HCT116 (cell line): ENCODE results near the gene OTOR. TPM values are rescaled to one million over a fixed set of nuclear protein-coding genes. Genes with fewer than 3 reads are reported as not detected.

Experiments used
- ATAC-seq: fragments of 200-7000 bp; cut with Tn5 transposase; 2 replicates; pipeline ENCODE4 v1.9.1; 2020; ENCODE audit warnings: mild to moderate bottlenecking, moderate library complexity
- BruUV-seq: library from RNA; stranded (reverse); fragments of 400-500 nt; replicated peaks from 2 replicates; lab custom pipeline; 2021; lab: Mats Ljungman, UMichigan
- CTCF ChIA-PET: fragments of 300-600 bp; sonication (Branson Sonifier 250); formaldehyde crosslinking; loops from one replicate; lab custom pipeline; 2021; ENCODE audit warnings: antibody characterized with exemption; lab: Charles Lee
- POLR2A ChIA-PET: fragments of 300-600, 350-600 bp; sonication (Branson Sonifier 250); formaldehyde crosslinking; loops from one replicate; lab custom pipeline; 2021; ENCODE audit warnings: antibody characterized with exemption; lab: Charles Lee
- RAD21 ChIA-PET, 2 experiments: fragments of 300-600 bp; sonication (Branson Sonifier 250); formaldehyde crosslinking; loops; one replicate each; lab custom pipeline; 2023; ENCODE audit warnings: low total read pairs in 2 of 2; ENCODE audit not compliant: uncharacterized antibody in 2 of 2, unreplicated experiment in 2 of 2, low non-redundant PET in 1 of 2; lab: Charles Lee
- DNase-seq: peaks from one replicate; pipeline ENCODE4 v3.0.0-alpha.2; 2010; ENCODE audit warnings: low read depth, low spot score
- H2AFZ ChIP-seq: fragments of 200-600 bp; shearing (Covaris generic), sonication (generic); 2 replicates; pipeline ENCODE4 v1.6.1; 2017; ENCODE audit warnings: low read depth, mixed run types, mixed read lengths, antibody characterized with exemption, low read length; ENCODE audit not compliant: poor library complexity, severe bottlenecking
- H3K27ac ChIP-seq: 2 replicates; pipeline ENCODE4 v1.5.1; 2012; ENCODE audit warnings: low read depth, low read length
- H3K27me3 ChIP-seq: fragments of 200-600 bp; sonication (generic); 2 replicates; pipeline ENCODE4 v1.6.1; 2016; ENCODE audit warnings: mixed run types, low read length, mixed read lengths; ENCODE audit not compliant: insufficient read depth
- H3K36me3 ChIP-seq, 2 experiments: fragments of 200-500 bp in 1 of 2; fragments of 200-600 bp in 1 of 2; sonication (Bioruptor generic) in 1 of 2; sonication (generic) in 1 of 2; 2 replicates each; pipeline versions ENCODE4 v1.5.1 to v1.6.1; 2014 to 2016; ENCODE audit warnings: low read length in 2 of 2, inconsistent platforms in 1 of 2, mixed read lengths in 1 of 2, mixed run types in 1 of 2; ENCODE audit not compliant: insufficient read depth in 2 of 2, control insufficient read depth in 1 of 2
- H3K4me1 ChIP-seq, 2 experiments: fragments of 200-600 bp in 1 of 2; sonication (generic) in 1 of 2; 2 replicates each; pipeline versions ENCODE4 v1.5.1 to v1.6.1; 2012 to 2017; ENCODE audit warnings: low read length in 2 of 2, inconsistent platforms in 1 of 2, mild to moderate bottlenecking in 1 of 2, mixed read lengths in 1 of 2, mixed run types in 1 of 2, moderate library complexity in 1 of 2; ENCODE audit not compliant: insufficient read depth in 2 of 2, control insufficient read depth in 1 of 2
- H3K4me2 ChIP-seq: fragments of 200-600 bp; sonication (generic); 2 replicates; pipeline ENCODE4 v1.6.1; 2017; ENCODE audit warnings: mixed run types, low read length, mixed read lengths
- H3K4me3 ChIP-seq, 2 experiments: fragments of 200-600 bp in 1 of 2; sonication (generic) in 1 of 2; replicated peaks in 1 of 2; 2 replicates each; pipeline ENCODE4 v1.5.1; 2011 to 2016; ENCODE audit warnings: low read length in 2 of 2, control low read depth in 1 of 2, low read depth in 1 of 2, mild to moderate bottlenecking in 1 of 2, mixed read lengths in 1 of 2, mixed run types in 1 of 2
- H3K79me2 ChIP-seq: fragments of 200-600 bp; sonication (generic); 2 replicates; pipeline ENCODE4 v1.6.1; 2017; ENCODE audit warnings: mild to moderate bottlenecking, mixed run types, low read length, moderate library complexity, mixed read lengths; ENCODE audit not compliant: insufficient read depth
- H3K9ac ChIP-seq: fragments of 200-600 bp; sonication (generic); 2 replicates; pipeline ENCODE4 v1.6.1; 2016; ENCODE audit warnings: low read length, mixed read lengths
- H3K9me2 ChIP-seq: fragments of 200-600 bp; sonication (generic), shearing (Covaris generic); 2 replicates; pipeline ENCODE4 v1.6.1; 2017; ENCODE audit warnings: mixed run types, mild to moderate bottlenecking, moderate library complexity; ENCODE audit not compliant: insufficient read depth
- H3K9me3 ChIP-seq, 2 experiments: fragments of 200-500 bp in 1 of 2; fragments of 200-600 bp in 1 of 2; sonication (Bioruptor generic) in 1 of 2; sonication (generic) in 1 of 2; 2 replicates each; pipeline ENCODE4 v1.6.1; 2014 to 2017; ENCODE audit warnings: low read length in 2 of 2, mixed read lengths in 2 of 2, inconsistent platforms in 1 of 2, low read depth in 1 of 2, mild to moderate bottlenecking in 1 of 2, mixed run types in 1 of 2, moderate library complexity in 1 of 2; ENCODE audit not compliant: control insufficient read depth in 1 of 2, insufficient read depth in 1 of 2
- H4K20me1 ChIP-seq: fragments of 200-600 bp; sonication (generic), shearing (Covaris generic); 2 replicates; pipeline ENCODE4 v1.6.1; 2017; ENCODE audit warnings: mixed run types, mild to moderate bottlenecking, moderate library complexity; ENCODE audit not compliant: insufficient read depth
- CBX3 ChIP-seq: IDR thresholded peaks from 2 replicates; pipeline ENCODE4 v1.6.1; 2012; ENCODE audit warnings: low read depth
- CEBPB ChIP-seq: IDR thresholded peaks from 2 replicates; pipeline ENCODE4 v1.6.1; 2012; ENCODE audit warnings: low read depth
- CTCF ChIP-seq, 3 experiments: fragments of 200-600 bp in 1 of 3; sonication (generic) in 1 of 3; IDR thresholded peaks in 2 of 3; conservative IDR thresholded peaks in 1 of 3; 2 replicates each; pipeline ENCODE4 v1.5.1; 2012 to 2017; ENCODE audit warnings: low read depth in 2 of 3, low read length in 2 of 3, antibody characterized with exemption in 1 of 3, borderline replicate concordance in 1 of 3, control low read depth in 1 of 3, mild to moderate bottlenecking in 1 of 3, mixed read lengths in 1 of 3, mixed run types in 1 of 3, moderate library complexity in 1 of 3; ENCODE audit not compliant: insufficient read depth in 1 of 3
- EGR1 ChIP-seq: IDR thresholded peaks from 2 replicates; pipeline ENCODE4 v1.6.1; 2012; ENCODE audit warnings: low read depth
- ELF1 ChIP-seq: IDR thresholded peaks from 2 replicates; pipeline ENCODE4 v1.6.1; 2012; ENCODE audit warnings: low read depth, borderline replicate concordance
- EZH2phosphoT487 ChIP-seq: fragments of 200-600 bp; IDR thresholded peaks from 2 replicates; pipeline ENCODE4 v1.6.1; 2018; ENCODE audit warnings: antibody characterized with exemption, borderline replicate concordance
- FOSL1 ChIP-seq: IDR thresholded peaks from 2 replicates; pipeline ENCODE4 v1.6.1; 2012; ENCODE audit warnings: low read depth
- JUND ChIP-seq: IDR thresholded peaks from 2 replicates; pipeline ENCODE4 v1.6.1; 2012
- MAX ChIP-seq: IDR thresholded peaks from 2 replicates; pipeline ENCODE4 v1.6.1; 2012
- POLR2A ChIP-seq: IDR thresholded peaks from 2 replicates; pipeline ENCODE4 v1.7.0; 2011; ENCODE audit warnings: borderline replicate concordance; ENCODE audit not compliant: insufficient read depth, insufficient read length; ENCODE audit errors: extremely low read depth
- RAD21 ChIP-seq: IDR thresholded peaks from 2 replicates; pipeline ENCODE4 v1.6.1; 2012; ENCODE audit warnings: low read depth, mild to moderate bottlenecking
- REST ChIP-seq: IDR thresholded peaks from 2 replicates; pipeline ENCODE4 v1.6.1; 2012; ENCODE audit warnings: low read depth
- SIN3A ChIP-seq: IDR thresholded peaks from 2 replicates; pipeline ENCODE4 v1.6.1; 2012; ENCODE audit warnings: low read depth
- SP1 ChIP-seq: IDR thresholded peaks from 2 replicates; pipeline ENCODE4 v1.6.1; 2012; ENCODE audit warnings: low read depth
- SRF ChIP-seq: IDR thresholded peaks from 2 replicates; pipeline ENCODE4 v1.6.1; 2012; ENCODE audit warnings: low read depth
- TCF7L2 ChIP-seq: IDR thresholded peaks from 2 replicates; pipeline ENCODE4 v1.7.0; 2011; ENCODE audit warnings: borderline replicate concordance, inconsistent platforms; ENCODE audit not compliant: insufficient read depth, insufficient read length; ENCODE audit errors: extremely low read depth
- YY1 ChIP-seq: IDR thresholded peaks from 2 replicates; pipeline ENCODE4 v1.6.1; 2011; ENCODE audit warnings: low read length, low read depth, moderate library complexity, mild to moderate bottlenecking; ENCODE audit not compliant: insufficient replicate concordance; ENCODE audit errors: extremely low read depth
- ZBTB33 ChIP-seq: IDR thresholded peaks from 2 replicates; pipeline ENCODE4 v1.6.1; 2011; ENCODE audit warnings: mild to moderate bottlenecking, low read length, moderate library complexity; ENCODE audit not compliant: insufficient replicate concordance; ENCODE audit errors: extremely low read depth
- ZFX ChIP-seq: fragments of 450-650 bp; IDR thresholded peaks from 2 replicates; pipeline ENCODE4 v1.6.1; 2017
- intact Hi-C: fragments of 100-400 bp; cut with micrococcal nuclease; formaldehyde crosslinking; loops from 2 replicates; pipeline ENCODE4 v1.10.0; 2022
- total RNA-seq: library from RNA; stranded (reverse); gene quantifications from one replicate; pipeline ENCODE4 v1.2.1, GENCODE V29; 2021; ENCODE audit not compliant: unreplicated experiment

OTOR gene
- total RNA-seq, 1 experiment from 2014 or later = not detected

GRCh38 chr20:16759181-16759563 is 11.0 kb downstream of the OTOR start:
- DNase-seq (no peak), ATAC-seq (no peak)
- no peaks in the 10 kb centered on the region for H3K9me3 ChIP-seq
- no peaks in the 10 kb centered on the region for H4K20me1 ChIP-seq
- 0 out of 4 replicates have a peak, but pooled peaks cover 0 to 6% of the 10 kb centered on the region in 2 experiments for H3K4me1 ChIP-seq
- H3K27me3 ChIP-seq = peaks cover 16% of the 10 kb centered on the region; the same call in 1 of the 2 replicates
- no peak overlapping the region for H3K4me2 ChIP-seq
- ChIA-PET RAD21 (no interaction called here), CTCF (no interaction called here), POLR2A (no interaction called here)
- H3K4me3 ChIP-seq = no peak overlapping the region
- no peak overlapping the region for H3K9ac ChIP-seq
- intact Hi-C loops = no loop called here
- H2AFZ ChIP-seq = no peak overlapping the region
- H3K36me3 ChIP-seq = no peaks in the 10 kb centered on the region
- no TSS peak for BruUV-seq
- no peaks in the 10 kb centered on the region for H3K79me2 ChIP-seq
- no peaks in the 10 kb centered on the region for H3K9me2 ChIP-seq
- H3K27ac ChIP-seq = no peak overlapping the region
- TF ChIP-seq POLR2A = no peak
- no peak for TF ChIP-seq YY1
- no peak for TF ChIP-seq MAX
- TF ChIP-seq CEBPB = no peak
- TF ChIP-seq SP1 = no peak
- no peak for TF ChIP-seq RAD21
- TF ChIP-seq ZFX = no peak
- TF ChIP-seq EZH2phosphoT487 = no peak
- TF ChIP-seq ELF1 = no peak
- TF ChIP-seq ZBTB33 = no peak
- no peak for TF ChIP-seq CTCF (IDR thresholded peaks at IDR 0.05 in 2 of 3, conservative IDR thresholded peaks at IDR 0.05 in 1 of 3; ENCODE audit: borderline replicate concordance in 1 of 3, insufficient read depth in 1 of 3, low read depth in 2 of 3, low read length in 2 of 3)
- no peak for TF ChIP-seq SIN3A
- TF ChIP-seq JUND = no peak
- TF ChIP-seq CBX3 = no peak
- no peak for TF ChIP-seq EGR1
- no peak for TF ChIP-seq SRF
- TF ChIP-seq TCF7L2 = no peak
- no peak for TF ChIP-seq FOSL1
- no peak for TF ChIP-seq REST
